HCT116 (cell line): ENCODE results near the gene ADORA1. TPM values are rescaled to one million over a fixed set of nuclear protein-coding genes. Genes with fewer than 3 reads are reported as not detected.

Source experiments
- ATAC-seq: fragments of 200-7000 bp; cut with Tn5 transposase; 2 replicates; pipeline ENCODE4 v1.9.1; 2020; ENCODE audit warnings: mild to moderate bottlenecking, moderate library complexity
- BruUV-seq: library from RNA; stranded (reverse); fragments of 400-500 nt; replicated peaks from 2 replicates; lab custom pipeline; 2021; lab: Mats Ljungman, UMichigan
- CTCF ChIA-PET: fragments of 300-600 bp; sonication (Branson Sonifier 250); formaldehyde crosslinking; loops from one replicate; lab custom pipeline; 2021; ENCODE audit warnings: antibody characterized with exemption; lab: Charles Lee
- POLR2A ChIA-PET: fragments of 300-600, 350-600 bp; sonication (Branson Sonifier 250); formaldehyde crosslinking; loops from one replicate; lab custom pipeline; 2021; ENCODE audit warnings: antibody characterized with exemption; lab: Charles Lee
- RAD21 ChIA-PET, 2 experiments: fragments of 300-600 bp; sonication (Branson Sonifier 250); formaldehyde crosslinking; loops; one replicate each; lab custom pipeline; 2023; ENCODE audit warnings: low total read pairs in 2 of 2; ENCODE audit not compliant: uncharacterized antibody in 2 of 2, unreplicated experiment in 2 of 2, low non-redundant PET in 1 of 2; lab: Charles Lee
- DNase-seq: peaks from one replicate; pipeline ENCODE4 v3.0.0-alpha.2; 2010; ENCODE audit warnings: low read depth, low spot score
- H2AFZ ChIP-seq: fragments of 200-600 bp; shearing (Covaris generic), sonication (generic); 2 replicates; pipeline ENCODE4 v1.6.1; 2017; ENCODE audit warnings: low read depth, mixed run types, mixed read lengths, antibody characterized with exemption, low read length; ENCODE audit not compliant: poor library complexity, severe bottlenecking
- H3K27ac ChIP-seq: 2 replicates; pipeline ENCODE4 v1.5.1; 2012; ENCODE audit warnings: low read depth, low read length
- H3K27me3 ChIP-seq: fragments of 200-600 bp; sonication (generic); 2 replicates; pipeline ENCODE4 v1.6.1; 2016; ENCODE audit warnings: mixed run types, low read length, mixed read lengths; ENCODE audit not compliant: insufficient read depth
- H3K36me3 ChIP-seq, 2 experiments: fragments of 200-500 bp in 1 of 2; fragments of 200-600 bp in 1 of 2; sonication (Bioruptor generic) in 1 of 2; sonication (generic) in 1 of 2; 2 replicates each; pipeline versions ENCODE4 v1.5.1 to v1.6.1; 2014 to 2016; ENCODE audit warnings: low read length in 2 of 2, inconsistent platforms in 1 of 2, mixed read lengths in 1 of 2, mixed run types in 1 of 2; ENCODE audit not compliant: insufficient read depth in 2 of 2, control insufficient read depth in 1 of 2
- H3K4me1 ChIP-seq, 2 experiments: fragments of 200-600 bp in 1 of 2; sonication (generic) in 1 of 2; 2 replicates each; pipeline versions ENCODE4 v1.5.1 to v1.6.1; 2012 to 2017; ENCODE audit warnings: low read length in 2 of 2, inconsistent platforms in 1 of 2, mild to moderate bottlenecking in 1 of 2, mixed read lengths in 1 of 2, mixed run types in 1 of 2, moderate library complexity in 1 of 2; ENCODE audit not compliant: insufficient read depth in 2 of 2, control insufficient read depth in 1 of 2
- H3K4me2 ChIP-seq: fragments of 200-600 bp; sonication (generic); 2 replicates; pipeline ENCODE4 v1.6.1; 2017; ENCODE audit warnings: mixed run types, low read length, mixed read lengths
- H3K4me3 ChIP-seq, 2 experiments: fragments of 200-600 bp in 1 of 2; sonication (generic) in 1 of 2; replicated peaks in 1 of 2; 2 replicates each; pipeline ENCODE4 v1.5.1; 2011 to 2016; ENCODE audit warnings: low read length in 2 of 2, control low read depth in 1 of 2, low read depth in 1 of 2, mild to moderate bottlenecking in 1 of 2, mixed read lengths in 1 of 2, mixed run types in 1 of 2
- H3K79me2 ChIP-seq: fragments of 200-600 bp; sonication (generic); 2 replicates; pipeline ENCODE4 v1.6.1; 2017; ENCODE audit warnings: mild to moderate bottlenecking, mixed run types, low read length, moderate library complexity, mixed read lengths; ENCODE audit not compliant: insufficient read depth
- H3K9ac ChIP-seq: fragments of 200-600 bp; sonication (generic); 2 replicates; pipeline ENCODE4 v1.6.1; 2016; ENCODE audit warnings: low read length, mixed read lengths
- H3K9me2 ChIP-seq: fragments of 200-600 bp; sonication (generic), shearing (Covaris generic); 2 replicates; pipeline ENCODE4 v1.6.1; 2017; ENCODE audit warnings: mixed run types, mild to moderate bottlenecking, moderate library complexity; ENCODE audit not compliant: insufficient read depth
- H3K9me3 ChIP-seq, 2 experiments: fragments of 200-500 bp in 1 of 2; fragments of 200-600 bp in 1 of 2; sonication (Bioruptor generic) in 1 of 2; sonication (generic) in 1 of 2; 2 replicates each; pipeline ENCODE4 v1.6.1; 2014 to 2017; ENCODE audit warnings: low read length in 2 of 2, mixed read lengths in 2 of 2, inconsistent platforms in 1 of 2, low read depth in 1 of 2, mild to moderate bottlenecking in 1 of 2, mixed run types in 1 of 2, moderate library complexity in 1 of 2; ENCODE audit not compliant: control insufficient read depth in 1 of 2, insufficient read depth in 1 of 2
- H4K20me1 ChIP-seq: fragments of 200-600 bp; sonication (generic), shearing (Covaris generic); 2 replicates; pipeline ENCODE4 v1.6.1; 2017; ENCODE audit warnings: mixed run types, mild to moderate bottlenecking, moderate library complexity; ENCODE audit not compliant: insufficient read depth
- EGR1 ChIP-seq: IDR thresholded peaks from 2 replicates; pipeline ENCODE4 v1.6.1; 2012; ENCODE audit warnings: low read depth
- EZH2 ChIP-seq: fragments of 200-600 bp; sonication (generic); IDR thresholded peaks from 2 replicates; pipeline ENCODE4 v1.6.1; 2017; ENCODE audit warnings: antibody characterized with exemption, mixed run types
- RAD21 ChIP-seq: IDR thresholded peaks from 2 replicates; pipeline ENCODE4 v1.6.1; 2012; ENCODE audit warnings: low read depth, mild to moderate bottlenecking
- SIN3A ChIP-seq: IDR thresholded peaks from 2 replicates; pipeline ENCODE4 v1.6.1; 2012; ENCODE audit warnings: low read depth
- SP1 ChIP-seq: IDR thresholded peaks from 2 replicates; pipeline ENCODE4 v1.6.1; 2012; ENCODE audit warnings: low read depth
- TCF7L2 ChIP-seq: IDR thresholded peaks from 2 replicates; pipeline ENCODE4 v1.7.0; 2011; ENCODE audit warnings: borderline replicate concordance, inconsistent platforms; ENCODE audit not compliant: insufficient read depth, insufficient read length; ENCODE audit errors: extremely low read depth
- YY1 ChIP-seq: IDR thresholded peaks from 2 replicates; pipeline ENCODE4 v1.6.1; 2011; ENCODE audit warnings: low read length, low read depth, moderate library complexity, mild to moderate bottlenecking; ENCODE audit not compliant: insufficient replicate concordance; ENCODE audit errors: extremely low read depth
- ZNF274 ChIP-seq: fragments of 200-500 bp; sonication (Bioruptor generic); IDR thresholded peaks from 2 replicates; pipeline ENCODE4 v1.6.1; 2014; ENCODE audit warnings: mild to moderate bottlenecking, low read depth, low read length, inconsistent platforms
- intact Hi-C: fragments of 100-400 bp; cut with micrococcal nuclease; formaldehyde crosslinking; loops from 2 replicates; pipeline ENCODE4 v1.10.0; 2022
- total RNA-seq: library from RNA; stranded (reverse); gene quantifications from one replicate; pipeline ENCODE4 v1.2.1, GENCODE V29; 2021; ENCODE audit not compliant: unreplicated experiment
- TF ChIP-seq, protein P1 (sequence below), 3 experiments: fragments of 200-600 bp in 1 of 3; sonication (generic) in 1 of 3; IDR thresholded peaks in 2 of 3; conservative IDR thresholded peaks in 1 of 3; 2 replicates each; pipeline ENCODE4 v1.5.1; 2012 to 2017; ENCODE audit warnings: low read depth in 2 of 3, low read length in 2 of 3, antibody characterized with exemption in 1 of 3, borderline replicate concordance in 1 of 3, control low read depth in 1 of 3, mild to moderate bottlenecking in 1 of 3, mixed read lengths in 1 of 3, mixed run types in 1 of 3, moderate library complexity in 1 of 3; ENCODE audit not compliant: insufficient read depth in 1 of 3
- TF ChIP-seq, protein P2 (sequence below): IDR thresholded peaks from 2 replicates; pipeline ENCODE4 v1.6.1; 2011; ENCODE audit warnings: mild to moderate bottlenecking, low read length, moderate library complexity; ENCODE audit not compliant: insufficient replicate concordance; ENCODE audit errors: extremely low read depth
- TF ChIP-seq, protein P3 (sequence below): IDR thresholded peaks from 2 replicates; pipeline ENCODE4 v1.6.1; 2012
- TF ChIP-seq, protein P4 (sequence below): IDR thresholded peaks from 2 replicates; pipeline ENCODE4 v1.6.1; 2012

ADORA1 gene
- total RNA-seq, 1 experiment from 2014 or later: 2.8 TPM

DNA sequence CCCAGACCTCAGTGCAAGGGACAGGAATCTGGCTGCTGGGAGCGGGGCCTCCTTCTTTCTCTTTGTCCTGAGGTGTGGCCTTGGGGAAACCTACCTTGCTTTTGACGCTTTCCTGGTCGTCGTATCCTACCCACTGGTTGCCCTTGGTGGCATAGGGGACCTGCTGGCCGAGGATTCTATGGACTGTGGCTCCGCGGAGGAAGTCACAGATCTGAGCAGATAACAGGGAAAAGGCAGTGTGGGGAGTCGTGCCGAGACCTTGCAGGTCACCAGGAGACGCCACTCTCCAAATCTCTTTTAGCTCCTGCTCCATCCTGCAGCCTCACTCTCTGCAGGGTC is 52.1 kb downstream of the ADORA1 start:
- TF ChIP-seq, protein P1, sequence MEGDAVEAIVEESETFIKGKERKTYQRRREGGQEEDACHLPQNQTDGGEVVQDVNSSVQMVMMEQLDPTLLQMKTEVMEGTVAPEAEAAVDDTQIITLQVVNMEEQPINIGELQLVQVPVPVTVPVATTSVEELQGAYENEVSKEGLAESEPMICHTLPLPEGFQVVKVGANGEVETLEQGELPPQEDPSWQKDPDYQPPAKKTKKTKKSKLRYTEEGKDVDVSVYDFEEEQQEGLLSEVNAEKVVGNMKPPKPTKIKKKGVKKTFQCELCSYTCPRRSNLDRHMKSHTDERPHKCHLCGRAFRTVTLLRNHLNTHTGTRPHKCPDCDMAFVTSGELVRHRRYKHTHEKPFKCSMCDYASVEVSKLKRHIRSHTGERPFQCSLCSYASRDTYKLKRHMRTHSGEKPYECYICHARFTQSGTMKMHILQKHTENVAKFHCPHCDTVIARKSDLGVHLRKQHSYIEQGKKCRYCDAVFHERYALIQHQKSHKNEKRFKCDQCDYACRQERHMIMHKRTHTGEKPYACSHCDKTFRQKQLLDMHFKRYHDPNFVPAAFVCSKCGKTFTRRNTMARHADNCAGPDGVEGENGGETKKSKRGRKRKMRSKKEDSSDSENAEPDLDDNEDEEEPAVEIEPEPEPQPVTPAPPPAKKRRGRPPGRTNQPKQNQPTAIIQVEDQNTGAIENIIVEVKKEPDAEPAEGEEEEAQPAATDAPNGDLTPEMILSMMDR (IDR thresholded peaks at IDR 0.05 in 2 of 3, conservative IDR thresholded peaks at IDR 0.05 in 1 of 3; ENCODE audit: borderline replicate concordance in 1 of 3, insufficient read depth in 1 of 3, low read depth in 2 of 3, low read length in 2 of 3): no peak
- no peak for TF ChIP-seq EZH2
- TF ChIP-seq RAD21: no peak
- TF ChIP-seq, protein P2, sequence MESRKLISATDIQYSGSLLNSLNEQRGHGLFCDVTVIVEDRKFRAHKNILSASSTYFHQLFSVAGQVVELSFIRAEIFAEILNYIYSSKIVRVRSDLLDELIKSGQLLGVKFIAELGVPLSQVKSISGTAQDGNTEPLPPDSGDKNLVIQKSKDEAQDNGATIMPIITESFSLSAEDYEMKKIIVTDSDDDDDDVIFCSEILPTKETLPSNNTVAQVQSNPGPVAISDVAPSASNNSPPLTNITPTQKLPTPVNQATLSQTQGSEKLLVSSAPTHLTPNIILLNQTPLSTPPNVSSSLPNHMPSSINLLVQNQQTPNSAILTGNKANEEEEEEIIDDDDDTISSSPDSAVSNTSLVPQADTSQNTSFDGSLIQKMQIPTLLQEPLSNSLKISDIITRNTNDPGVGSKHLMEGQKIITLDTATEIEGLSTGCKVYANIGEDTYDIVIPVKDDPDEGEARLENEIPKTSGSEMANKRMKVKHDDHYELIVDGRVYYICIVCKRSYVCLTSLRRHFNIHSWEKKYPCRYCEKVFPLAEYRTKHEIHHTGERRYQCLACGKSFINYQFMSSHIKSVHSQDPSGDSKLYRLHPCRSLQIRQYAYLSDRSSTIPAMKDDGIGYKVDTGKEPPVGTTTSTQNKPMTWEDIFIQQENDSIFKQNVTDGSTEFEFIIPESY: no peak
- no peak for TF ChIP-seq SIN3A
- no peak for TF ChIP-seq YY1
- TF ChIP-seq ZNF274: no peak
- TF ChIP-seq EGR1: no peak
- TF ChIP-seq, protein P3, sequence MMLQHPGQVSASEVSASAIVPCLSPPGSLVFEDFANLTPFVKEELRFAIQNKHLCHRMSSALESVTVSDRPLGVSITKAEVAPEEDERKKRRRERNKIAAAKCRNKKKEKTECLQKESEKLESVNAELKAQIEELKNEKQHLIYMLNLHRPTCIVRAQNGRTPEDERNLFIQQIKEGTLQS: no peak
- no peak for TF ChIP-seq TCF7L2
- no peak for TF ChIP-seq SP1
- TF ChIP-seq, protein P4, sequence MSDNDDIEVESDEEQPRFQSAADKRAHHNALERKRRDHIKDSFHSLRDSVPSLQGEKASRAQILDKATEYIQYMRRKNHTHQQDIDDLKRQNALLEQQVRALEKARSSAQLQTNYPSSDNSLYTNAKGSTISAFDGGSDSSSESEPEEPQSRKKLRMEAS: no peak
- no peak overlapping the region for H3K4me2 ChIP-seq
- ATAC-seq: no peak
- H3K27me3 ChIP-seq: no peaks in the 10 kb centered on the region
- no peaks in the 10 kb centered on the region for H3K9me2 ChIP-seq
- DNase-seq: no peak
- BruUV-seq: no TSS peak
- POLR2A ChIA-PET: no interaction called here
- peaks cover 21 to 54% of the 10 kb centered on the region in 2 experiments for H3K4me1 ChIP-seq
- no peak overlapping the region for H3K9ac ChIP-seq
- CTCF ChIA-PET: no interaction called here
- intact Hi-C loops: no loop called here
- H3K27ac ChIP-seq: no peak overlapping the region
- no peaks in the 10 kb centered on the region for H3K9me3 ChIP-seq
- no peaks in the 10 kb centered on the region for H3K79me2 ChIP-seq
- H2AFZ ChIP-seq: no peak overlapping the region
- RAD21 ChIA-PET: interaction anchor here in 1 of 2 experiments (0.6 kb wide), 1 partner anchor 56 kb away, joined by 3 read pairs; no protein-coding TSS in a partner anchor
- H3K4me3 ChIP-seq: no peak overlapping the region
- H3K36me3 ChIP-seq: no peaks in the 10 kb centered on the region
- H4K20me1 ChIP-seq: no peaks in the 10 kb centered on the region
